WI38 (cell line): Measurements from ENCODE around the gene HPS1.

Source experiments
- H3K4me3 ChIP-seq: 2 replicates; pipeline ENCODE4 v1.5.1; 2011; ENCODE audit warnings: low read depth, mild to moderate bottlenecking, control low read depth, low read length
- CTCF ChIP-seq: IDR thresholded peaks from 2 replicates; pipeline ENCODE4 v1.5.1; 2012; ENCODE audit warnings: low read depth, mild to moderate bottlenecking, control low read depth, low read length

HPS1 gene

GRCh38 chr10:98446661-98447221 lies at the start of gene HPS1:
Gene HPS1, minus strand, starts transcription at chr10:98446935. Its CDS starts 3,695 bp downstream, at chr10:98443240.
- peak within 1 kb of the TSS; percentile 84 for H3K4me3 ChIP-seq
- 0 out of 2 replicates have a peak, but pooled peaks have one; percentile 6 for TF ChIP-seq CTCF

- no peak for TF ChIP-seq CTCF
- H3K4me3 ChIP-seq, result no peak overlapping the region
These were observed 46.0 kb upstream of the HPS1 start for GRCh38 chr10:98492763-98493162.

GRCh38 chr10:98489561-98490481 lies 43.1 kb upstream of the HPS1 start:
- H3K4me3 ChIP-seq, result no peak overlapping the region
- no peak for TF ChIP-seq CTCF

- no peak overlapping the region for H3K4me3 ChIP-seq
- TF ChIP-seq CTCF, result no peak
These were observed 42.1 kb upstream of the HPS1 start for GRCh38 chr10:98488669-98489430.

GRCh38 chr10:98487649-98488048 lies 40.9 kb upstream of the HPS1 start:
- TF ChIP-seq CTCF, result no peak
- no peak overlapping the region for H3K4me3 ChIP-seq

- H3K4me3 ChIP-seq, result no peak overlapping the region
- no peak for TF ChIP-seq CTCF
These were observed 39.7 kb upstream of the HPS1 start for GRCh38 chr10:98486421-98486820.

- TF ChIP-seq CTCF, result no peak
- H3K4me3 ChIP-seq, result no peak overlapping the region
These were observed 39.2 kb upstream of the HPS1 start for GRCh38 chr10:98485959-98486358.
